Activated CD4-positive, alpha-beta T cell treated with anti-CD3 and anti-CD28 coated beads, Interleukin-2, amount 10 ng/mL, durations not matched to agents 24 days and 14 days (primary cell): ENCODE measurements around the gene KLHL15. TPM values are rescaled to one million over a fixed set of nuclear protein-coding genes. Genes with fewer than 3 reads are reported as not detected.

Source experiments
- DNase-seq: peaks from one replicate; pipeline ENCODE4 v3.0.0; 2022
- H3K27ac Mint-ChIP-seq: one replicate; pipeline ENCODE4 v1.8.0; 2022; ENCODE audit warnings: mild to moderate bottlenecking, mixed read lengths
- H3K27me3 Mint-ChIP-seq: one replicate; pipeline ENCODE4 v1.8.0; 2022; ENCODE audit warnings: mixed read lengths
- H3K36me3 Mint-ChIP-seq: one replicate; pipeline ENCODE4 v1.8.0; 2022; ENCODE audit warnings: low read depth, mild to moderate bottlenecking, mixed read lengths
- H3K4me1 Mint-ChIP-seq: one replicate; pipeline ENCODE4 v1.8.0; 2021; ENCODE audit warnings: mixed read lengths
- H3K4me3 Mint-ChIP-seq: one replicate; pipeline ENCODE4 v1.8.0; 2022; ENCODE audit warnings: mild to moderate bottlenecking, moderate library complexity, mixed read lengths
- H3K9me3 Mint-ChIP-seq: one replicate; pipeline ENCODE4 v1.8.0; 2021; ENCODE audit warnings: mixed read lengths
- intact Hi-C: fragments of 100-400 bp; cut with micrococcal nuclease; formaldehyde crosslinking; loops from one replicate; pipeline ENCODE4 v1.15.1; 2023
- total RNA-seq: library from RNA; stranded (reverse); gene quantifications from 2 replicates; pipeline ENCODE4 v1.2.3, GENCODE V29; 2022

The KLHL15 gene
- total RNA-seq, 1 donor from 2014 or later = 10.2 TPM

- Mint-ChIP-seq H3K36me3 (peaks cover 14% of the 10 kb centered on the region), H3K27ac (peak overlapping the region; percentile 92), H3K4me3 (peak overlapping the region; percentile 85), H3K9me3 (no peaks in the 10 kb centered on the region), H3K27me3 (peaks cover 2% of the 10 kb centered on the region), H3K4me1 (peaks cover 10% of the 10 kb centered on the region)
- intact Hi-C loops = loop anchor here (1.0 to 5.0 kb wide), 5 partner anchors 28 to 243 kb away; partner anchors contain the start of genes CXorf58, EIF2S3 and SAT1
- no peak for DNase-seq
Measured at GRCh38 chrX:24025741-24026403, 1.1 kb downstream of the KLHL15 start.

GRCh38 chrX:24024819-24025740 lies 1.9 kb downstream of the KLHL15 start:
- peak overlapping the region; percentile 85 for H3K4me3 Mint-ChIP-seq
- peaks cover 15% of the 10 kb centered on the region for H3K4me1 Mint-ChIP-seq
- H3K36me3 Mint-ChIP-seq = peaks cover 15% of the 10 kb centered on the region
- no peaks in the 10 kb centered on the region for H3K9me3 Mint-ChIP-seq
- H3K27me3 Mint-ChIP-seq = peaks cover 2% of the 10 kb centered on the region
- intact Hi-C loops = loop anchor here (1.0 to 5.0 kb wide), 6 partner anchors 11 to 242 kb away; partner anchors contain the start of genes CXorf58, EIF2S3 and SAT1
- peak overlapping the region; percentile 86 for H3K27ac Mint-ChIP-seq
- peak; percentile 92 for DNase-seq

- intact Hi-C loops = loop anchor here (1.0 to 2.0 kb wide), 2 partner anchors 10 to 57 kb away; no protein-coding TSS in a partner anchor
- peaks cover 21% of the 10 kb centered on the region for H3K4me1 Mint-ChIP-seq
- DNase-seq = peak; percentile 61
- H3K4me3 Mint-ChIP-seq = peak overlapping the region; percentile 81
- no peaks in the 10 kb centered on the region for H3K9me3 Mint-ChIP-seq
- H3K27me3 Mint-ChIP-seq = no peaks in the 10 kb centered on the region
- H3K27ac Mint-ChIP-seq = peak overlapping the region; percentile 86
- H3K36me3 Mint-ChIP-seq = peaks cover 19% of the 10 kb centered on the region
Measured at GRCh38 chrX:24023972-24024669, 2.9 kb downstream of the KLHL15 start.

- no peaks in the 10 kb centered on the region for H3K27me3 Mint-ChIP-seq
- H3K4me1 Mint-ChIP-seq = peaks cover 21% of the 10 kb centered on the region
- peak overlapping the region; percentile 63 for H3K27ac Mint-ChIP-seq
- DNase-seq = no peak
- intact Hi-C loops = no loop called here
- peak overlapping the region; percentile 81 for H3K4me3 Mint-ChIP-seq
- peaks cover 19% of the 10 kb centered on the region for H3K36me3 Mint-ChIP-seq
- H3K9me3 Mint-ChIP-seq = no peaks in the 10 kb centered on the region
Measured at GRCh38 chrX:24023544-24023943, 3.4 kb downstream of the KLHL15 start.

GRCh38 chrX:24020306-24020876 lies 6.6 kb downstream of the KLHL15 start:
- H3K27ac Mint-ChIP-seq = peak overlapping the region; percentile 30
- H3K9me3 Mint-ChIP-seq = no peaks in the 10 kb centered on the region
- no peaks in the 10 kb centered on the region for H3K27me3 Mint-ChIP-seq
- H3K4me1 Mint-ChIP-seq = peaks cover 23% of the 10 kb centered on the region
- DNase-seq = no peak
- peak overlapping the region; percentile 63 for H3K4me3 Mint-ChIP-seq
- intact Hi-C loops = no loop called here
- peaks cover 29% of the 10 kb centered on the region for H3K36me3 Mint-ChIP-seq

GRCh38 chrX:24019448-24019847 lies 7.5 kb downstream of the KLHL15 start:
- Mint-ChIP-seq H3K36me3 (peaks cover 33% of the 10 kb centered on the region), H3K4me1 (peaks cover 30% of the 10 kb centered on the region), H3K27ac (peak overlapping the region; percentile 53), H3K4me3 (peak overlapping the region; percentile 63), H3K27me3 (no peaks in the 10 kb centered on the region), H3K9me3 (no peaks in the 10 kb centered on the region)
- intact Hi-C loops = no loop called here
- DNase-seq = no peak

GRCh38 chrX:24018809-24019208 lies 8.2 kb downstream of the KLHL15 start:
- intact Hi-C loops = no loop called here
- Mint-ChIP-seq H3K4me1 (peaks cover 33% of the 10 kb centered on the region), H3K27ac (no peak overlapping the region), H3K36me3 (peaks cover 35% of the 10 kb centered on the region), H3K9me3 (no peaks in the 10 kb centered on the region), H3K4me3 (no peak overlapping the region), H3K27me3 (no peaks in the 10 kb centered on the region)
- no peak for DNase-seq

- Mint-ChIP-seq H3K27me3 (no peaks in the 10 kb centered on the region), H3K4me3 (no peak overlapping the region)
- intact Hi-C loops = no loop called here
Measured at GRCh38 chrX:24017674-24018073, 9.3 kb downstream of the KLHL15 start.

GRCh38 chrX:24014388-24015018 lies 12.5 kb downstream of the KLHL15 start:
- H3K27ac Mint-ChIP-seq = peak overlapping the region; percentile 86
- peak overlapping the region; percentile 69 for H3K4me3 Mint-ChIP-seq
- H3K4me1 Mint-ChIP-seq = peaks cover 32% of the 10 kb centered on the region
- DNase-seq = peak; percentile 72
- no peaks in the 10 kb centered on the region for H3K27me3 Mint-ChIP-seq
- peaks cover 31% of the 10 kb centered on the region for H3K36me3 Mint-ChIP-seq
- H3K9me3 Mint-ChIP-seq = no peaks in the 10 kb centered on the region
- intact Hi-C loops = loop anchor here (1.0 kb wide), 2 partner anchors 10 to 61 kb away; no protein-coding TSS in a partner anchor

More at GRCh38 chrX:24017674-24018073, 9.3 kb downstream of the KLHL15 start:
- Mint-ChIP-seq H3K9me3 (no peaks in the 10 kb centered on the region), H3K4me1 (peaks cover 33% of the 10 kb centered on the region), H3K27ac (no peak overlapping the region), H3K36me3 (peaks cover 30% of the 10 kb centered on the region)
- no peak for DNase-seq

- peaks cover 30% of the 10 kb centered on the region for H3K36me3 Mint-ChIP-seq
- intact Hi-C loops = no loop called here
- no peak overlapping the region for H3K4me3 Mint-ChIP-seq
- no peaks in the 10 kb centered on the region for H3K9me3 Mint-ChIP-seq
- DNase-seq = no peak
- peak overlapping the region; percentile 48 for H3K27ac Mint-ChIP-seq
- no peaks in the 10 kb centered on the region for H3K27me3 Mint-ChIP-seq
- H3K4me1 Mint-ChIP-seq = peaks cover 37% of the 10 kb centered on the region
Measured at GRCh38 chrX:24012266-24012665, 14.7 kb downstream of the KLHL15 start.

GRCh38 chrX:24005867-24006266 lies 21.1 kb downstream of the KLHL15 start:
- no peaks in the 10 kb centered on the region for H3K27me3 Mint-ChIP-seq
- H3K4me1 Mint-ChIP-seq = peaks cover 25% of the 10 kb centered on the region
- DNase-seq = no peak
- no peak overlapping the region for H3K27ac Mint-ChIP-seq
- no peaks in the 10 kb centered on the region for H3K9me3 Mint-ChIP-seq
- H3K4me3 Mint-ChIP-seq = no peak overlapping the region
- H3K36me3 Mint-ChIP-seq = peaks cover 30% of the 10 kb centered on the region
- intact Hi-C loops = no loop called here

- peaks cover 24% of the 10 kb centered on the region for H3K36me3 Mint-ChIP-seq
- H3K27me3 Mint-ChIP-seq = no peaks in the 10 kb centered on the region
- peak overlapping the region; percentile 29 for H3K27ac Mint-ChIP-seq
- no peak overlapping the region for H3K4me3 Mint-ChIP-seq
- intact Hi-C loops = no loop called here
- H3K9me3 Mint-ChIP-seq = no peaks in the 10 kb centered on the region
- peaks cover 17% of the 10 kb centered on the region for H3K4me1 Mint-ChIP-seq
- DNase-seq = no peak
Measured at GRCh38 chrX:24005028-24005427, 22.0 kb downstream of the KLHL15 start.

- H3K4me3 Mint-ChIP-seq = no peak overlapping the region
- H3K27ac Mint-ChIP-seq = no peak overlapping the region
- H3K27me3 Mint-ChIP-seq = no peaks in the 10 kb centered on the region
- H3K36me3 Mint-ChIP-seq = peaks cover 28% of the 10 kb centered on the region
- intact Hi-C loops = no loop called here
- no peak for DNase-seq
- peaks cover 8% of the 10 kb centered on the region for H3K4me1 Mint-ChIP-seq
- H3K9me3 Mint-ChIP-seq = no peaks in the 10 kb centered on the region
Measured at GRCh38 chrX:24002792-24003191, 24.2 kb downstream of the KLHL15 start.
